Measurements from ENCODE around the gene IKZF3. TPM values are rescaled to one million over a fixed set of nuclear protein-coding genes. Genes with fewer than 3 reads are reported as not detected.

Gene IKZF3
- polyA plus RNA-seq, 1 of the 3 experiments (the other 2 are of a cell fraction), result not detected

DNA sequence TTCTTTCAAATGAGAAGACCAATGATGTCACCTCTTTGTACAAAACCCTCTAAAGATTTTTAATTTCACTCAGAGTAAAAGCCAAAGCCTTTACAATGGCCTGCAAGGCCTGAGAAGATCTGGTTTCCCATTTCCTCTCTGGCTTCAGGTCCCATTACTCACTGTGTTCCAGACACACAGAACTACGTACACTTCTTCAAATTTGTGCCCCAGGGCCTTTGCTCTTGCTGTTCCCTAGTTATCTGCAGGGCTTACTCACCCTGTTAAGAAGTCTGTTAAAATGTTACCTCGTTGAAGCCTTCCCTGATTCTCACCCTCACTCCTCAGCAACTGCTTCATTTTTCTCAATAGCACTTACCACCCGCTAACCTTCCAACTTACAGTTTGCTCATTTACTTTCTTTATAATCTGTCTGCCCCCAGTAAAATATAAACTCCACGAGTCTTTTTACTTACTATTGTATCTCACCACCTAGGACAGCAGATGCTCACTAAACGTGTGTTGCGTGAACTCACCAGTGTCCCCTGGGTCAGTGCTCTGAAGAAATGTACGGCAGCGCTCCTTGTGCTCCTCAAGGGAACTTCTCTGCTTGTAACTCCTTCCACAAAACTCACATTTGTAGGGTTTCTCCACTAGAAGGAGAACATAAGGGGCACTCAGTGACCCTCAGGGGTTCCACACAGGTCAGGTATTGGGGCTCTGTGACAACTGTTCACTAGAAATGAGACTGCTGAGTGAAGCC lies 76.2 kb downstream of the IKZF3 start:
- no peak for TF ChIP-seq TAF1 (IDR thresholded peaks at IDR 0.05; ENCODE audit: borderline replicate concordance, low read depth, low read length)
- TF ChIP-seq, protein P1, sequence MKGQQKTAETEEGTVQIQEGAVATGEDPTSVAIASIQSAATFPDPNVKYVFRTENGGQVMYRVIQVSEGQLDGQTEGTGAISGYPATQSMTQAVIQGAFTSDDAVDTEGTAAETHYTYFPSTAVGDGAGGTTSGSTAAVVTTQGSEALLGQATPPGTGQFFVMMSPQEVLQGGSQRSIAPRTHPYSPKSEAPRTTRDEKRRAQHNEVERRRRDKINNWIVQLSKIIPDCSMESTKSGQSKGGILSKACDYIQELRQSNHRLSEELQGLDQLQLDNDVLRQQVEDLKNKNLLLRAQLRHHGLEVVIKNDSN (IDR thresholded peaks at IDR 0.05; ENCODE audit: borderline replicate concordance, low read depth), result no peak
- TF ChIP-seq SMC3 (IDR thresholded peaks at IDR 0.05; ENCODE audit: low read depth, low read length), result no peak
- TF ChIP-seq NFIC (IDR thresholded peaks at IDR 0.05; ENCODE audit: borderline replicate concordance), result no peak
- TF ChIP-seq MEF2A (IDR thresholded peaks at IDR 0.05; ENCODE audit: borderline replicate concordance, low read depth), result no peak
- no peak for TF ChIP-seq MXI1 (IDR thresholded peaks at IDR 0.05; ENCODE audit: low read depth, low read length)
- no peak for TF ChIP-seq RXRA (IDR thresholded peaks at IDR 0.05; ENCODE audit: borderline replicate concordance, low read depth)
- TF ChIP-seq SIN3A (IDR thresholded peaks at IDR 0.05; ENCODE audit: borderline replicate concordance, low read depth, low read length), result no peak
- no peak for TF ChIP-seq TEAD4 (IDR thresholded peaks at IDR 0.05; ENCODE audit: borderline replicate concordance, insufficient read depth)
- no peak for TF ChIP-seq GATA2 (CRISPR knock-in tag; IDR thresholded peaks at IDR 0.05)
- TF ChIP-seq JUND (IDR thresholded peaks at IDR 0.05), result no peak
- no peak for TF ChIP-seq RFX5 (IDR thresholded peaks at IDR 0.05; ENCODE audit: low read length)
- no peak for TF ChIP-seq EP300 (IDR thresholded peaks at IDR 0.05; ENCODE audit: borderline replicate concordance in 1 of 2, low read depth in 1 of 2, low read length in 1 of 2)
- TF ChIP-seq TCF12 (IDR thresholded peaks at IDR 0.05), result no peak
- H3F3A ChIP-seq (replicated peaks; ENCODE audit: insufficient read depth), result no peaks in the 10 kb centered on the region
- H3K9me2 ChIP-seq, result peaks cover 4% of the 10 kb centered on the region; the same call in 1 of the 2 replicates
- no peak overlapping the region for H2AFZ ChIP-seq (ENCODE audit: low read depth)
- no peaks in the 10 kb centered on the region for H4K20me1 ChIP-seq (ENCODE audit: insufficient read depth)
- 59% methylated on average over 8 of the region's 8 CpGs for WGBS (ENCODE audit: low lambda C conversion rate)
- no peaks in the 10 kb centered on the region for H3K36me3 ChIP-seq (replicated peaks in 1 of 2; ENCODE audit: control insufficient read depth in 1 of 2, insufficient read depth in 2 of 2, low read length in 1 of 2)
- peaks cover 21% of the 10 kb centered on the region; the same call in 1 of the 2 replicates for H3K27me3 ChIP-seq (ENCODE audit: insufficient read depth)
- no peak overlapping the region for H3K4me3 ChIP-seq (ENCODE audit: low read depth in 2 of 2, low read length in 1 of 2)
- CTCF ChIA-PET, result no interaction called here
- H3K9ac ChIP-seq, result no peak overlapping the region
- POLR2A ChIA-PET, result no interaction called here
- H3K4me1 ChIP-seq (ENCODE audit: control insufficient read depth in 1 of 2, insufficient read depth in 2 of 2, low read depth in 1 of 2, low read length in 1 of 2), result no peaks in the 10 kb centered on the region
- no peak overlapping the region for H3K27ac ChIP-seq (ENCODE audit: low read depth in 2 of 2, low read length in 1 of 2)
- no peak for DNase-seq
- H3K4me2 ChIP-seq, result no peak overlapping the region
- no peaks in the 10 kb centered on the region for H3K9me3 ChIP-seq
- no peaks in the 10 kb centered on the region for H3K79me2 ChIP-seq (ENCODE audit: insufficient read depth)

DNA sequence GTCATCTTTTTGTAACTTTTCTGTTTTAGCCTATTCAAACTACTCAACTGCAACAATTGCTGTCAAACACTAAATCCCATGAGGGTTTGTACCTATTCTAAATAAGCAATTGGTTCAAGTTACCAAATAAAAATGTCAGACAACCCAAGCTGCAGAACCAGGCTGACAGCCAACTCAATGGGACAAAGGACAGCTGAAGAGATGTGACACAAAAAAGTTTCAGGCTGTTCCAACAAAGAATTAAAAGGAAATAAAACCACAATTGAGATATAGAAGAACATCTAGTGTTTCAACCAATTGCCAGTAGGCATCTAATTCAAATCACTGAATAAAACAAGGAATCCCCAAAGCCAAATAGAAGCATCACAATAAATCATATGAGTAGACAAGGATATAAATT lies 77.1 kb downstream of the IKZF3 start:
- peaks cover 28% of the 10 kb centered on the region; the same call in 1 of the 2 replicates for H3K27me3 ChIP-seq (ENCODE audit: insufficient read depth)
- DNase-seq, result no peak
- CTCF ChIA-PET, result no interaction called here
- H3K27ac ChIP-seq (ENCODE audit: low read depth in 2 of 2, low read length in 1 of 2), result no peak overlapping the region
- H3K4me3 ChIP-seq (ENCODE audit: low read depth in 2 of 2, low read length in 1 of 2), result no peak overlapping the region
- peaks cover 4% of the 10 kb centered on the region; the same call in 1 of the 2 replicates for H3K9me2 ChIP-seq
- no peak overlapping the region for H3K4me2 ChIP-seq
- H3K9ac ChIP-seq, result no peak overlapping the region
- no peaks in the 10 kb centered on the region for H3K4me1 ChIP-seq (ENCODE audit: control insufficient read depth in 1 of 2, insufficient read depth in 2 of 2, low read depth in 1 of 2, low read length in 1 of 2)
- no peaks in the 10 kb centered on the region for H4K20me1 ChIP-seq (ENCODE audit: insufficient read depth)
- H3K79me2 ChIP-seq (ENCODE audit: insufficient read depth), result no peaks in the 10 kb centered on the region
- H3F3A ChIP-seq (replicated peaks; ENCODE audit: insufficient read depth), result no peaks in the 10 kb centered on the region
- H3K9me3 ChIP-seq, result no peaks in the 10 kb centered on the region
- no peak overlapping the region for H2AFZ ChIP-seq (ENCODE audit: low read depth)
- POLR2A ChIA-PET, result no interaction called here
- no peaks in the 10 kb centered on the region for H3K36me3 ChIP-seq (replicated peaks in 1 of 2; ENCODE audit: control insufficient read depth in 1 of 2, insufficient read depth in 2 of 2, low read length in 1 of 2)
- TF ChIP-seq RXRA (IDR thresholded peaks at IDR 0.05; ENCODE audit: borderline replicate concordance, low read depth) (no peak), FOSL2 (IDR thresholded peaks at IDR 0.05; ENCODE audit: borderline replicate concordance, low read depth) (no peak), CHD2 (IDR thresholded peaks at IDR 0.05; ENCODE audit: low read length, partially characterized antibody) (no peak), JUND (IDR thresholded peaks at IDR 0.05) (no peak), NFIC (IDR thresholded peaks at IDR 0.05; ENCODE audit: borderline replicate concordance) (no peak), MEF2A (IDR thresholded peaks at IDR 0.05; ENCODE audit: borderline replicate concordance, low read depth) (no peak), RCOR1 (IDR thresholded peaks at IDR 0.05; ENCODE audit: low read length) (no peak), IRF3 (IDR thresholded peaks at IDR 0.05; ENCODE audit: low read depth, low read length) (no peak), FOXM1 (IDR thresholded peaks at IDR 0.05; ENCODE audit: low read depth) (no peak), EP300 (IDR thresholded peaks at IDR 0.05; ENCODE audit: borderline replicate concordance in 1 of 2, low read depth in 1 of 2, low read length in 1 of 2) (no peak), EZH2phosphoT487 (IDR thresholded peaks at IDR 0.05; ENCODE audit: borderline replicate concordance, low read depth) (no peak), POLR2AphosphoS5 (IDR thresholded peaks at IDR 0.05; ENCODE audit: low read depth, low read length) (no peak), FOXJ3 (CRISPR knock-in tag; IDR thresholded peaks at IDR 0.05) (no peak)
- TF ChIP-seq, protein P1 (IDR thresholded peaks at IDR 0.05; ENCODE audit: borderline replicate concordance, low read depth), result no peak
- TF ChIP-seq, protein P2, sequence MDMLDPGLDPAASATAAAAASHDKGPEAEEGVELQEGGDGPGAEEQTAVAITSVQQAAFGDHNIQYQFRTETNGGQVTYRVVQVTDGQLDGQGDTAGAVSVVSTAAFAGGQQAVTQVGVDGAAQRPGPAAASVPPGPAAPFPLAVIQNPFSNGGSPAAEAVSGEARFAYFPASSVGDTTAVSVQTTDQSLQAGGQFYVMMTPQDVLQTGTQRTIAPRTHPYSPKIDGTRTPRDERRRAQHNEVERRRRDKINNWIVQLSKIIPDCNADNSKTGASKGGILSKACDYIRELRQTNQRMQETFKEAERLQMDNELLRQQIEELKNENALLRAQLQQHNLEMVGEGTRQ (IDR thresholded peaks at IDR 0.05; ENCODE audit: borderline replicate concordance, low read depth, low read length), result no peak
- TF ChIP-seq, protein P3, sequence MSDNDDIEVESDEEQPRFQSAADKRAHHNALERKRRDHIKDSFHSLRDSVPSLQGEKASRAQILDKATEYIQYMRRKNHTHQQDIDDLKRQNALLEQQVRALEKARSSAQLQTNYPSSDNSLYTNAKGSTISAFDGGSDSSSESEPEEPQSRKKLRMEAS (IDR thresholded peaks at IDR 0.05; ENCODE audit: low read depth), result no peak

Data from SK-N-SH (cell line).